ENCODE results near the gene ZNF263. TPM values are rescaled to one million over a fixed set of nuclear protein-coding genes. Genes with fewer than 3 reads are reported as not detected.
"Not testable (repeated sequence)": the region's sequence is repeated elsewhere in the genome, so short reads cannot be mapped to it uniquely, and the experiment has no call there.

Gene ZNF263
- total RNA-seq, 1 donor from 2014 or later = 11.3 TPM

GRCh38 chr16:3264137-3265036 lies 18.9 kb upstream of the ZNF263 start:
- intact Hi-C loops (cut with DNase I) = loop anchor here (1.0 to 5.0 kb wide), 3 partner anchors 19 to 238 kb away; partner anchors contain the start of genes CLUAP1, TIGD7, ZNF263 and ZNF75A
- peak; percentile 98 for DNase-seq (ENCODE audit: low spot score)

GRCh38 chr16:3266873-3267537 lies 16.3 kb upstream of the ZNF263 start:
- intact Hi-C loops (cut with DNase I) = no loop called here
- no peak for DNase-seq (ENCODE audit: low spot score)

GRCh38 chr16:3268294-3268693 lies 15.0 kb upstream of the ZNF263 start:
- DNase-seq (ENCODE audit: low spot score) = no peak
- intact Hi-C loops (cut with DNase I) = no loop called here

- DNase-seq (ENCODE audit: low spot score); intact Hi-C loops (cut with DNase I): not testable (repeated sequence)
Observed at GRCh38 chr16:3270718-3271117, 12.6 kb upstream of the ZNF263 start.

GRCh38 chr16:3271281-3271680 lies 12.0 kb upstream of the ZNF263 start:
- intact Hi-C loops (cut with DNase I); DNase-seq (ENCODE audit: low spot score): not testable (repeated sequence)

- intact Hi-C loops (cut with DNase I) = no loop called here
- no peak for DNase-seq (ENCODE audit: low spot score)
Observed at GRCh38 chr16:3274490-3274889, 8.8 kb upstream of the ZNF263 start.

- no peak for DNase-seq (ENCODE audit: low spot score)
- intact Hi-C loops (cut with DNase I) = no loop called here
Observed at GRCh38 chr16:3274947-3275346, 8.3 kb upstream of the ZNF263 start.

- intact Hi-C loops (cut with DNase I) = no loop called here
- DNase-seq (ENCODE audit: low spot score) = no peak
Observed at GRCh38 chr16:3276679-3277078, 6.6 kb upstream of the ZNF263 start.

GRCh38 chr16:3281222-3281820 lies 2.0 kb upstream of the ZNF263 start:
- no peak for DNase-seq (ENCODE audit: low spot score)
- intact Hi-C loops (cut with DNase I) = loop anchor here (5.0 kb wide), 1 partner anchor 176 kb away; no protein-coding TSS in a partner anchor

GRCh38 chr16:3282103-3282729 lies 1.1 kb upstream of the ZNF263 start:
- no peak for DNase-seq (ENCODE audit: low spot score)
- intact Hi-C loops (cut with DNase I) = loop anchor here (2.0 to 5.0 kb wide), 2 partner anchors 119 to 175 kb away; partner anchors contain the start of genes ZNF174 and ZSCAN32

- intact Hi-C loops (cut with DNase I) = loop anchor here (1.0 to 5.0 kb wide), 4 partner anchors 19 to 174 kb away; partner anchors contain the start of genes TIGD7, ZNF174, ZNF75A and ZSCAN32
Observed at GRCh38 chr16:3283543-3284447, 504 bp downstream of the ZNF263 start.

GRCh38 chr16:3285131-3285530 lies 1.8 kb downstream of the ZNF263 start:
- intact Hi-C loops (cut with DNase I) = no loop called here
- no peak for DNase-seq (ENCODE audit: low spot score)

More at GRCh38 chr16:3283543-3284447, 504 bp downstream of the ZNF263 start:
- DNase-seq (ENCODE audit: low spot score) = no peak

- intact Hi-C loops (cut with DNase I) = no loop called here
- DNase-seq (ENCODE audit: low spot score) = no peak
Observed at GRCh38 chr16:3289998-3290673, 6.8 kb downstream of the ZNF263 start.

- intact Hi-C loops (cut with DNase I) = no loop called here
- DNase-seq (ENCODE audit: low spot score) = no peak
Observed at GRCh38 chr16:3292604-3293003, 9.3 kb downstream of the ZNF263 start.

- intact Hi-C loops (cut with DNase I) = no loop called here
- DNase-seq (ENCODE audit: low spot score) = no peak
Observed at GRCh38 chr16:3295209-3295608, 11.9 kb downstream of the ZNF263 start.

GRCh38 chr16:3295783-3296182 lies 12.5 kb downstream of the ZNF263 start:
- DNase-seq (ENCODE audit: low spot score) = no peak
- intact Hi-C loops (cut with DNase I) = no loop called here

- intact Hi-C loops (cut with DNase I) = no loop called here
- no peak for DNase-seq (ENCODE audit: low spot score)
Observed at GRCh38 chr16:3304370-3304769, 21.1 kb downstream of the ZNF263 start.

Measured in cardiac septum (tissue), 1 donor.